ENCODE data around the gene LDAH.
"Not testable (repeated sequence)": the region's sequence is repeated elsewhere in the genome, so short reads cannot be mapped to it uniquely, and the experiment has no call there.

The LDAH gene

DNA sequence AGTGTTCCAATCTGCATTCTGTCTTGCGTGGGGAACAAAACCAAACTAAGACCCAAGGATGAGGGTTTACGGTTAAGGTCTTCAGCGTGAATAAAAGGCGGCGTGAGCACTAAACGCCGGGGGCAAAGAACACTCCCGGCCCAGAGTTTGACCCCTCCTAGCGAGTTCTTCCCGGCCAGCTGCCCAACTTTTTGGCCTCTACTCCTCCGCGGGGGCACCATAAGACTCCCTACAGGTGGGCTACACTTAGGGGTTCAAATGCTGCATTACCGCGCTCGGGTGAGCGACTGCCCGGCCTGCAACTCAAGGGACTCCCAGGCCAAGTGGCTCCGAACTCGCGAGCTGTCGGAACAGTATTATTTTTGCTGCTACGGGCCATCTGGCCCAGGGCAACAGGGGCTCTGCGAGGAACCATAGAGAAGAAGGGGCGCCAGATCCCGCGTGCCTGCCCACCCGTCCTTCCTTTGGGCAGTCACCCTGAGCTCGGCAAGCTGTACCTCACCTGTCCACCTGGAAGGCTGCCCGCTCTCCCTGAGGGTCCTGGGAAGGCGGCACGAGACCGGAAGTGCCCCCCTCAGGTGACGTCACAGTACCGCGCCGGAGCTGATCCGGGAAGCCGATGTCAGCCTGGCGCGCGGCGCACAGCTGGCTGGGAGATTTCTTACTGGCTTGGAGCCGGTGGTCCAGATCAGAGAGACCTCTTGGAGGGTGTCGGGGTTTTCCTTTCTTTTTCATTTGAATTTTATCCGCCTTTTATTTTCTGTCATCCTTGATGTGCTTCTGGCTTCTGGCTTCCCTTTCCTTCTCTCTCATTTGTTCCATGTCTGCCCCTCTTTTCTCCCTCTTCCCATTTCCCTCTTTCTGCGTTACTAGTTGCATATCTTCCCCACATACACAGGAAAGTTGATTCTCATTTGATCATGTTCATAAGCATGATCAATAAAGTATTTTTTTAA lies at the start of gene LDAH:
Gene LDAH (minus strand): TSS at position 567 of the 956 bp plus-strand sequence. CDS start 21,638 bp downstream, outside the sequence.
- peak; percentile 82 for DNase-seq (ENCODE audit: low spot score)

GRCh38 chr2:20868377-20868776 lies 45.5 kb upstream of the LDAH start:
- DNase-seq (ENCODE audit: low spot score) = no peak

- DNase-seq (ENCODE audit: low spot score) = no peak
Observed at GRCh38 chr2:20862850-20863249, 39.9 kb upstream of the LDAH start.

- DNase-seq (ENCODE audit: low spot score) = no peak
Observed at GRCh38 chr2:20855456-20855855, 32.6 kb upstream of the LDAH start.

GRCh38 chr2:20852670-20853069 lies 29.8 kb upstream of the LDAH start:
- DNase-seq (ENCODE audit: low spot score) = no peak

DNA sequence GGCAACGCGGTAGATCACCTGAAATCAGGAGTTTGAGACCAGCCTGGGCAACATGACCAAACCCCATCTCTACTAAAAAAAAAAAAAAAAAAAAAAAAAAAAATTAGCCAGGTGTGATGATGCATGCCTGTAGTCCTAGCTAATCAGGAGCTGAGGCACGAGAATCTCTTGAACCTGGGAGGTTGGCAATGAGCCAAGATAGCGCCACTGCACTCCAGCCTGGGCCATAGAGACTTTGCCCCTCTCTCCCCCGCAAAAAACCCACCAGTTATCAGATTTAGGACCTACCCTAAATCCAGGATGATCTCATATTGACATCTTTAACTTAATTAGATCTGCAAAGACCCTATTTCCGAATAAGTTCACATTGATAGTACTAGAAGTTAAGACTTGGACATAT lies 29.2 kb upstream of the LDAH start:
- DNase-seq (ENCODE audit: low spot score) = no peak

DNA sequence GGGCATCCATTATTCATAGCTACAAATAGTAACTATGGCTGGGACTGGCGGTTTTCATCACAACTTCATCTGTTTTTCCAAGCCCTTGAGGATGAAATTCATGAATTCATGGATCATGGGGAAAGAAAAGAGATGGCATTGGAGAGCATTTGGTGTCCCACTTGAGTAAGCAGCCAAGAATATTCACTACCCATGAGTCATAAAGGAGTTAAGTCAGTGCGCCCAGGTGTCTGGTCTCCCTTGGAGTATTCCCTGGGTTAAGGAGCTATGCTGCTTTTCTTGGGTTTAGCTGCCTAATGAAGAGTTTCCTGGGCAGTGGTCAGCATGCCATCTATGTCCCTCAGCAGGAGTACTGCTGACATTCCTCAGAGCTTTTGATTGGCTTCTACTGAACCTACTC lies 21.3 kb upstream of the LDAH start:
- no peak for DNase-seq (ENCODE audit: low spot score)

- no peak for DNase-seq (ENCODE audit: low spot score)
Observed at GRCh38 chr2:20839052-20839451, 16.2 kb upstream of the LDAH start.

GRCh38 chr2:20838016-20838415 lies 15.1 kb upstream of the LDAH start:
- DNase-seq (ENCODE audit: low spot score) = no peak

GRCh38 chr2:20836521-20836920 lies 13.6 kb upstream of the LDAH start:
- DNase-seq (ENCODE audit: low spot score) = no peak

GRCh38 chr2:20834331-20834730 lies 11.4 kb upstream of the LDAH start:
- no peak for DNase-seq (ENCODE audit: low spot score)

DNA sequence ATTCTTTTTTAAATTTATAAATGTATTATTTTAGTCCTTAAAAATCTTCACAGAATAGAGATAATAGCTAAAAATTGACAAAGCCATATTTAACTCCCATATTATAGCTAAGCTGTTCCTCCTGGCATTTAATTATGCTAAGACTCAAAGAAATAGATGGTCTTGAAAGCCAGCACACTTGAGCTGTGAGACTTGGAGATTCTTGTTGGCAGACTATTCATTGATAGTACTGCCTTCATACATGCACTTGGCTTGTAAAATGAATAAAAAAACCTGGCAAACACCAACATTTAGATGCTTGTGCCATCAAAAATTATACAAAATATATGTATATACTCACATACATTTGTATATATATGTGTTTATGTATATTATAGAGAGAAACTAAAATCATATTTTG lies 9.7 kb upstream of the LDAH start:
- no peak for DNase-seq (ENCODE audit: low spot score)

- no peak for DNase-seq (ENCODE audit: low spot score)
Observed at GRCh38 chr2:20829861-20830260, 7.0 kb upstream of the LDAH start.

GRCh38 chr2:20823917-20824316 lies 1.0 kb upstream of the LDAH start:
- DNase-seq (ENCODE audit: low spot score) = no peak

DNA sequence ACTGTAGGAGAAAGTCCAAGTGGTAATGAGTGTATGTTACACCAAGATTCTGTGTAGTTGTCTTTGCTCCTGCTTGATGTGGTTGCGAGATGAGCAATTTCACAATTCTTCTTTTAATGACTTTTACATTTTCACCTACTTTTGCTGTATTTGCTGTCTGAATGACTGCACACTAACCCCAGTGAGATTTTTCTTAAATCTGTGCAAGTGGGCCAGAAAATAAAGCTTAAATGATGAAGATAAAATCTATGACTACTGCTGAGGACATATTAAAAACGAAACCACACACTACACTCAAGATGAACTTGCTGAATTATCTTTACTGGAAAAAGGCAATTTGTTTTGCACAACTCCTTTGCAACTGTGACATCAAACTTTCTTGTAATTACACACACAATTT lies 4.1 kb downstream of the LDAH start:
- no peak for DNase-seq (ENCODE audit: low spot score)

DNA sequence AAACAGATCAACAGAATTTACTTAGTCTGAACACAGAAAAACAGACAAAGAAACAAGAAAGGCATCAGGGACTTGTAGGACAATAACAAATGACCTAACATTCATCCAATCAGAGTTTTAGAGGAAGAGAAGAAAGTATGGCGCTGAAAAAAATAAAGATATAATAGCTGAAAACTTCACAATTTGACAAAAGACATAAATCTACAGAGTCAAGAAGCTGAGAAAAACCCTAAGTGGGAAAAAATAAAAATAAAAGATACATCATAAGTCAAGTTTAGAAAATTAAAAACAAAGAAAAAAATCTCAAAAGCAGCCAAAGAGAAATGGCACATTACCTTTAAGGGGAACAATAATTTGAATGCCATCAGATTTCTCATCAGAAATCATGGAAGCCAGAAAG lies 7.7 kb downstream of the LDAH start:
- DNase-seq (ENCODE audit: low spot score) = no peak

- DNase-seq (ENCODE audit: low spot score) = no peak
Observed at GRCh38 chr2:20812779-20813178, 10.1 kb downstream of the LDAH start.

DNA sequence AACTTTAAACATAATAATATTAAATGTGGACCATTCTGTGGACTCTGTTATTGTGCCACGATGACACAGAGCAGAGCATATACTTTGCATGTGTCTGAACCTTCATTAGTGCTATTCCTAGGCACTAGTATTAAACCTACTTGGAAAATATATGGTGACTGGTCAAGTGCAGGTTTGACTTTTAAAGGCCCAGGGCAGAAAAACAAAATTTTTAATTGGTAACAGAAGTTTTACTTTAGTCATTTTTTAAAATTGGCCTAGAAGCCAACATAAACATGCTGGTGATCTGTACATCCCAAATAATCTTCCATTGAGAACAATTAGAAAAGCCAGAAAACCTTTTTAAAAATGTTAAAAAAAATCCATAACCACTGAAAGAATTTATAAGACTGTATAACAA lies 16.6 kb downstream of the LDAH start:
- no peak for DNase-seq (ENCODE audit: low spot score)

GRCh38 chr2:20803974-20804373 lies 18.9 kb downstream of the LDAH start:
- no peak for DNase-seq (ENCODE audit: low spot score)

- DNase-seq (ENCODE audit: low spot score) = peak; percentile 39
Observed at GRCh38 chr2:20803226-20803682, 19.6 kb downstream of the LDAH start.

GRCh38 chr2:20797096-20797495 lies 25.8 kb downstream of the LDAH start:
- DNase-seq (ENCODE audit: low spot score) = no peak

GRCh38 chr2:20796374-20796791 lies 26.5 kb downstream of the LDAH start:
- peak; percentile 12 for DNase-seq (ENCODE audit: low spot score)

DNA sequence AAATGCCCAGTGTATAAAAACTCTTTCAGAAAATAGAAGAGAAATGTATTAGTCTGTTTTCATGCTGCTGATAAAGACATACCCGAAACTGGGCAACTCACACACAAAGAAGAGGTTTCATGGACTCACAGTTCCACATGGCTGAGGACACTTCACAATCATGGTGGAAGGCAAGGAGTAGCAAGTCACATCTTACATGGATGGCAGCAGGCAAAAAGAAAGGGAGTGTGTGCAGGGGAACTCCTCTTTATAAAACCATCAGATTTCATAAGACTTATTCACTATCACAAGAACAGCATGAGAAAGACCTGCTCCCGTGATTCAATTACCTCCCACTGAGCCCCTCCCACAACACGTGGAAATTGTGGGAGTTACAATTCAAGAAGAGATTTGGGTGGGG lies 29.0 kb downstream of the LDAH start:
- DNase-seq (ENCODE audit: low spot score) = not testable (repeated sequence)
